ENCODE data around the gene OSM.

The OSM gene

DNA sequence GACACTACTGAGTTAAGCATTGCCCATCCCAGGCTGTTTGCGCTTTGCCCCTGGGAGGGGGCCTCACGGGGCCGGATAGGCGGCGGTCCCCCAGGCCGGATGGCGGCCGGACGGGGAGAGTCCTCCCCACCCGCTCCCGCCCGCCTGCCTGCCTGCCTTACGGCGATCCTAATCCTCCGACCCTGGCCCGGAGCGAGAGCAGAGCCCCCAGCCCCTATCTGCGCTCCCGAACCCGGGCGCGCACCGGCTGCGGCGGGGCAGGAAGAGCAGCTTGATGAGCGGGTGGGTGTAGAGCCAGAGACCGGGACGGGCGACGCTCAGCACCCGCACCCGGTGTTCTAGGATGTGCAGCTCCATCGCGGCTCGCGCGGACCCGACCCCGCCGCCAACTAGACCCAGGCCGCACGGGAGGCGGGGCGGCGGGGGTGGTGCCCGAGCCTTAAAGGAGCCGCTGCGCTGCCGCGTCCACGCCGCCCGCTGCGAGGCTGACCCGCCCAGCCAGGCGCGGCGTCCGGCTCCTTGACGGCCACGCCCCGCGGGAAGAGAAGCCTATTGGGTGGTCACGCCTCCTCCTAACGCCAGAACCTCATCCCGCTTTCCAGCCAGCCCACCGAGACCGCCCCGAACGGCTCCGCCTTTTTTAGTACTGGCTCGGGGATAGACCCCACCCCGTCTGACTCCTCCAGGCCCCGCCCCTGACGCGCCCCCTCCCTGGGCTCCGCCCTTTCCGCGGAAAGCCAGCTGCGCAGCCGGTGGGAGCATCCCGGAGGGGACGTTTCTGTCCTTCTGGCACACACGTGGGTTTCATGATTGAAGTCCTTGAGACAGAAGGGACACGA, 22.7 kb upstream of the OSM start, which contains the start of gene CASTOR1:
TSS of gene CASTOR1 (minus strand) at position 365 of the 839 bp plus-strand sequence. CDS start at position 357, 8 bp downstream.
- TF ChIP-seq, protein P1, sequence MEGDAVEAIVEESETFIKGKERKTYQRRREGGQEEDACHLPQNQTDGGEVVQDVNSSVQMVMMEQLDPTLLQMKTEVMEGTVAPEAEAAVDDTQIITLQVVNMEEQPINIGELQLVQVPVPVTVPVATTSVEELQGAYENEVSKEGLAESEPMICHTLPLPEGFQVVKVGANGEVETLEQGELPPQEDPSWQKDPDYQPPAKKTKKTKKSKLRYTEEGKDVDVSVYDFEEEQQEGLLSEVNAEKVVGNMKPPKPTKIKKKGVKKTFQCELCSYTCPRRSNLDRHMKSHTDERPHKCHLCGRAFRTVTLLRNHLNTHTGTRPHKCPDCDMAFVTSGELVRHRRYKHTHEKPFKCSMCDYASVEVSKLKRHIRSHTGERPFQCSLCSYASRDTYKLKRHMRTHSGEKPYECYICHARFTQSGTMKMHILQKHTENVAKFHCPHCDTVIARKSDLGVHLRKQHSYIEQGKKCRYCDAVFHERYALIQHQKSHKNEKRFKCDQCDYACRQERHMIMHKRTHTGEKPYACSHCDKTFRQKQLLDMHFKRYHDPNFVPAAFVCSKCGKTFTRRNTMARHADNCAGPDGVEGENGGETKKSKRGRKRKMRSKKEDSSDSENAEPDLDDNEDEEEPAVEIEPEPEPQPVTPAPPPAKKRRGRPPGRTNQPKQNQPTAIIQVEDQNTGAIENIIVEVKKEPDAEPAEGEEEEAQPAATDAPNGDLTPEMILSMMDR (IDR thresholded peaks at IDR 0.05) = peak; percentile 53
- Histone ChIP-seq H3K27ac (peak within 1 kb of the TSS; percentile 78), H3K4me1 (ENCODE audit: control insufficient read depth in 1 of 2, insufficient read depth in 1 of 2, low read depth in 1 of 2, low read length in 1 of 2) (peaks cover 29 to 39% of the 10 kb centered on the region in 2 experiments)

DNA sequence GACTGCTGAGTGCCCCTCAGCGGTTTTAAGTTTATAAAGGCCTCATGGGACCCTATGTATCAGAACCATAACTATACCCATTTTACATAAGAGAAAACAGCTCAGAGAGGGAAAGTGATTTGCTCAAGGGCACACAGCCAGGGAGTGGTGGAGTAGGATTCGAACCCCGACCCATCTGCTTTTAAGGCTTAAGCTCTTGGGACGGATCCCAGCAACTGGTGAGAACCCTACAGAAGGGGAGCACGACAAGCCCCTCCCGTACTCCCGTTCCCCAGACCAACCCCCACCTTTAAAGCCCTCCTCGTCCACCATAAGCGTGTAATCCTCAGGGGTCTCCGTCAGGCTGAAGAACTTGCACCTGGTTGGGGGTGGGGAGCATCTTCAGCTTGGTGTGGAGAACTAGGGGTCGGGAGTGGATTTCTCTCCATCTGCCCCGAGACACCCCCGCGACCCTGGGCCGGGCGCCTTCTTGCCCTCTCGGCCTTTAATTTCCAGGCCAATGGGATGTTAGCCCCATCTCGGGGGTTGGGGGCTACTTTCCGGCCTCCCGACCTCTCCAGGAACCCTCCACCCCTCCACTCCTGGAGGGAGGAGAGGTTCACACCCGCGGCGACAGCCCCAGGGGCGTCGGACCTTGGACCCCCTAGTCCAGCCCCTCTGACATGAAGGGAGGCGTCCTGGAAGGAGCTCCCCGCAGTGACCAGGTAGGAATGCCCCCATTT, 21.9 kb upstream of the OSM start:
- H3K27ac ChIP-seq = peak overlapping the region; percentile 78
- no peaks in the 10 kb centered on the region for H3K9me3 ChIP-seq
- no peaks in the 10 kb centered on the region for H3K27me3 ChIP-seq
- TF ChIP-seq, protein P1 (IDR thresholded peaks at IDR 0.05) = no peak
- peaks cover 30 to 39% of the 10 kb centered on the region in 2 experiments for H3K4me1 ChIP-seq (ENCODE audit: control insufficient read depth in 1 of 2, insufficient read depth in 1 of 2, low read depth in 1 of 2, low read length in 1 of 2)
- peak overlapping the region; percentile 78 to 94 for H3K4me3 ChIP-seq (ENCODE audit: low read depth in 1 of 2, low read length in 1 of 2)
- peaks cover 32% of the 10 kb centered on the region for H3K36me3 ChIP-seq

More for the DNA sequence above, 22.7 kb upstream of the OSM start, which contains the start of gene CASTOR1:
- Histone ChIP-seq H3K27me3 (no peaks in the 10 kb centered on the region), H3K9me3 (no peaks in the 10 kb centered on the region), H3K36me3 (peaks cover 40% of the 10 kb centered on the region), H3K4me3 (ENCODE audit: low read depth in 1 of 2, low read length in 1 of 2) (peak within 1 kb of the TSS; percentile 78 to 94)

DNA sequence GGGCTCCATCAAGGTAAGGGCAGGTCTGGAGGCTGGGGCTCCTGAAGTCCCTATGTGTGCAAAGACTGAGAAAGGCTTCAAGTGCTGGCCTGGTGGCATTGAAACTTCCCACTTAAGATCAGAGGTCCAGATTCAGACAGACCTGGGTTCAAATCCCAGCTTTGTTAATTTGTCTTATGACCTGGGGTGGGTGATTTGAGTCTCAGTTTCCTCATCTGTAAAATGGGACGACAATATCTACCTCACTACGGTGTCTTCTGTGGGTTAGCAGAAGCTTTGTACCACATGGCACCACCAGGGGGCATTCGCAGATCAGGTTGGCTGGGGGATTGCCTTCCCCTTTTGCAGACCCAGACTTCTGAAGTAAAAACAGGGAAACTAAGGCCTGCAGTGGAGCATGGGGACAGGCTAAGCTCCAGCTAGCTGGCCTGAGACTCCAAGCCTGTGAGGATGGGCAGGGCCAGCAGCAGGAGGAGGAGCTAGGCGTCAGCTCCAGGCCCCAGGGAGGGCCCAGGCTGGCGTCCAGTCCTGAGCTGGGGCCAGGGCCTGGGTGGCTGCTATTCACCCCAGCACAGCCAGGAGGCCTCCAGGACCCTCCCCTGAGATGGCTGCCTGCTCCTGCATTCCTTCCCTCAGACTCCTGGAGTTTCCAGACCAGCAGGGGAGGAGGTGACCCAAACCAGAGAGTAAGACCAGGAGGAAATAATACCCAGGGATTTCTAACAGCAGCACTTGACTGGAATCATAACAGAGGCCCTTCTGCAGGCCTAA, 21.2 kb upstream of the OSM start:
- peak overlapping the region; percentile 78 to 94 for H3K4me3 ChIP-seq (ENCODE audit: low read depth in 1 of 2, low read length in 1 of 2)
- H3K27me3 ChIP-seq = no peaks in the 10 kb centered on the region
- H3K4me1 ChIP-seq (ENCODE audit: control insufficient read depth in 1 of 2, insufficient read depth in 1 of 2, low read depth in 1 of 2, low read length in 1 of 2) = peaks cover 38 to 46% of the 10 kb centered on the region in 2 experiments
- TF ChIP-seq, protein P1 (IDR thresholded peaks at IDR 0.05) = peak; percentile 88
- H3K27ac ChIP-seq = peak overlapping the region; percentile 78
- H3K9me3 ChIP-seq = no peaks in the 10 kb centered on the region
- peaks cover 25% of the 10 kb centered on the region for H3K36me3 ChIP-seq

DNA sequence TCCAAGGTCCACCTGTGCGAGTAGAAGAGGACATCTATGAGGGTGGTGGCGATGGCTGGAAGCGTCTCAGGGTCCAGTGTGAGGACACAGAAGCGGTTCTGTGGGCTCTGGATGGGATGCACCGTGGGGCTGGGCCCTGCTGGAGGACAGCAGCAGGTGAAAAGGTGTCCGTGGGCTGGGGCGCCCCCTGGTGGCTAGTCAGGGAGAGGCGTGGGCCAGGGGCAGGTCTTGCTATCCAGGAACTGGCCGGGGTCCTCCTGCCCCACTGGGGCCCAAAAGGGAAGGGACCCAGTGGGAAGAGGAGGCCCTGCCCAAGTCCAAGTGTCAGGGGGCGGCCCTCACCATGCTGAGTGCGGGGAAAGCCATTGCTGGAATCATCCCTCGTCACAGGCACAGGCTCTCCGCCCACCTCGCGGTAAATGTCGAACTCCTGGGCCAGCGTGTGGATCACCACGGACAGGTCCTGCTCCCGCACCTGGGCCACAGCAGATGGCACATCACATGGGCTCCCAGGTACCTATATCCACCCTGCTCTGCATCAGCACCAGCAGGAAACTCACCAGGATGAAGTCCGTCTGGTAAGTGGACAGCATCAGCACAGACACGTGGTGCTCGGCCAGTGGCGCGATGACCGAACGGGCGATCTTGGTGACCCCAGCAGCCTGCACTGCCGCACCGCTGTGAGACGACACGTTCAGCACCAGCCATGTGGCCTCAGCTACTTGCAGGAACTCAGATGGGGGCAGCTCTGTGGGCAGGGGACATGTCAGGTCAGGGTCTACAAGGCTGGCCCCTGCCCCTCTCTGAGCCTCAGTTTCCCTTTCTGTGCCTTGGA, 20.4 kb upstream of the OSM start:
- Histone ChIP-seq H3K27me3 (no peaks in the 10 kb centered on the region), H3K9me3 (no peaks in the 10 kb centered on the region), H3K27ac (peak overlapping the region; percentile 40), H3K36me3 (peaks cover 17% of the 10 kb centered on the region), H3K4me1 (ENCODE audit: control insufficient read depth in 1 of 2, insufficient read depth in 1 of 2, low read depth in 1 of 2, low read length in 1 of 2) (peaks cover 46 to 54% of the 10 kb centered on the region in 2 experiments), H3K4me3 (ENCODE audit: low read depth in 1 of 2, low read length in 1 of 2) (peak overlapping the region in 1 of 2 experiments; percentile 94)
- TF ChIP-seq, protein P1 (IDR thresholded peaks at IDR 0.05) = peak; percentile 96
